HG02938 (cell line): ENCODE data around the gene PLCD1.
"Not testable (repeated sequence)": the region's sequence is repeated elsewhere in the genome, so short reads cannot be mapped to it uniquely, and the experiment has no call there.

Experiments
- ATAC-seq: cut with Tn5 transposase; IDR thresholded peaks from one replicate; pipeline ENCODE4 v1.9.1; 2021; ENCODE audit warnings: mild to moderate bottlenecking, moderate library complexity; ENCODE audit not compliant: unreplicated experiment

Gene PLCD1

GRCh38 chr3:38038447-38038911 is 9.0 kb upstream of the PLCD1 start:
- no peak for ATAC-seq

- ATAC-seq = no peak
Measured at GRCh38 chr3:38036906-38037305, 7.5 kb upstream of the PLCD1 start.

GRCh38 chr3:38036286-38036685 is 6.8 kb upstream of the PLCD1 start:
- no peak for ATAC-seq

GRCh38 chr3:38034335-38034734 is 4.9 kb upstream of the PLCD1 start:
- not testable (repeated sequence) for ATAC-seq

DNA sequence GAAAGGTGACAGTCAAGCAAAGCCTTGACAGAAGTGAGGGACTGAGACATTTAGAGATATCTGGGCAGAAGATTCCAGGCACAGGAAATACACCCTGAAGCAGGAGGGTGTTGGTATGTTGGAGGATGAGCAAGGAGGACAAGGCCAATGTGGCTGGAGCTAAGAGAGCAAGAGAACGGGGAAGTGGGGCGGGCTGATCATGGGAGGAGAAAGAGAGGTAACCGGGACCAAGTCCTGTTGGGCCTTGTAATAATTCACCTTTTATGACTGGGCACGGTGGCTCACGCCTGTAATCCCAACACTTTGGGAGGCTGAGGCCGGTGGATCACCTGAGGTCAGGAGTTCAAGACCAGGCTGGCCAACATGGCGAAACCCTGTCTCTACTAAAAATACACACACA is 4.1 kb upstream of the PLCD1 start:
- not testable (repeated sequence) for ATAC-seq

- no peak for ATAC-seq
Measured at GRCh38 chr3:38032328-38032865, 3.0 kb upstream of the PLCD1 start.

- ATAC-seq = no peak
Measured at GRCh38 chr3:38031022-38031994, 1.9 kb upstream of the PLCD1 start.

DNA sequence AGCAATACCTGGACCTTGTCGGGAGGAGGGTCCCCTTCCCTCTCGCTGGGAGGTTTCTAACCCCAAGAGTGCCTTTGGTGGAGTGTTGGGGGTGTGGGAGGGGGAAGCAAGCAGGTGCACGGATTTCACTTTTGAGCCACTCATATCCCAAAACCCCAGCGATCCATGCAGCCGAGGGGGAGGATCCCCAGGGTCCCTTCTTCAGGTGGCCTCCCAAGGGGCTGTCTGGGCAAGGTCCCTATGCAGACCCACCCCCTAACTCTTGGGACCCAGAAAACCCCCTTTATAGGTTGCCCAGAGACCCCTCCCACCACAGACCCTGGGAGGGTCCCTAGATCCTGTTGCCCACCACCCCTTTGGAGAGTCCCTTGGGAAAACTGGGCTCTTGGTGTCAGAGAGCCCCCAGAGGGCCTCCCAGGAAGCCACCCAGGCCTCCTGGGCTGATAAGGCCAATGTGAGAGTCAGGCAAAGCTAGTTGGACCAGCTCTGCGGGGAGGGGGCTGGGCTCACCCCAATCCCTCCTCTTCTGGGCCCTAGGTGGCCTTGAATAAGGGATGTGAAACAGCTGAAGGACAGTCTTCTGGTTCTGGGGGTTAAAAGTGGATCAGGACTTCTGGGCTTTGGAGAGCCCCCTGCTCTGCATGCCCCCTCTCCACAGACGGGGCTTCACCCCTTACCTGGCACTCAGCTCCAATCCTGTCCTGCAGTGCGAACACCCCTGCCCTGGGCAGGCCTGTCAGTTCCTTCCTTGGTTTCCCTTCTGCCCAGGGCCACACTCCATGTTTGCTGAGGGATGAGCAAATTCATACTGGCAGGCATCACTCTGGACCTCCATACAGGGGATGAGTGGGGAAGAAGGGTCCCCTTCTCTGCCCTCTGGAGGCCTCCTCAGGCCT is 932 bp upstream of the PLCD1 start:
- no peak for ATAC-seq

DNA sequence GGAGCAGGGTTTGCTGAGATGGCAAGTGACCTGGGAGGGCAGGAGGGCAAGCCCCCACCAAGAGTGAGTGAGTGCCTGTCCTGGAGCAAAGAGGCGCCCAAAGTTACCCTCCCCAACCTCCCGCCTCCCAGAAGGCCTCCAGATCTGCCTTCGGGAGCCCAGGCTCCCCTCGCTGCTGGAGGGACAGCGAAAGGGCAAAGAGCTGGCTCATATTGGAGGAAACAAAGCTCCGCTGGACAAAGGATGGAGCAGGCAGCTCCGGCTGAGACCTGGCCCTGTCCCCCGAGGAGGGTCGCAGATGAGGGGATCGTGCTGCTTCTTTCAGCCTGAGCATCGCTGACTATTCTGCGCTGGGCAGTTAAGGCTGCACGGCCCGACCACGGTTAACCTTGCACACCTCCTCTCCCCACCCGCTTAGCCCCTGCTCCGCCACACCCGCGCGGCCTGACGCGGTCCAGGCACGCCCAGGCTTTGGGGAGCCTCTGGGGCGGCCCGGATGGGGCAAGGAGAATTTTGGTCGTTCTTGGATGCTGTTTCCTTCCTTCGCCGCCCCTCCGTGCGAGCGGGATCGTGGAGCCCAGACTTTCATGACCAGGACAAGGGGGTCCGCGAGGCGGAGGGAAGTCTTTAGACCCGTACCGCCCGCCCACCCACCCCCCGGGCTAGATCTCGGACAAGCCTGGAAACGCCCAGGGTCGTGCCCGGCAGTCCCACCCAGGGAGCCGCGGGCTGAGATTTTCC is 651 bp downstream of the PLCD1 start:
- ATAC-seq = no peak

GRCh38 chr3:38027466-38028465 is 1.7 kb downstream of the PLCD1 start:
- no peak for ATAC-seq

DNA sequence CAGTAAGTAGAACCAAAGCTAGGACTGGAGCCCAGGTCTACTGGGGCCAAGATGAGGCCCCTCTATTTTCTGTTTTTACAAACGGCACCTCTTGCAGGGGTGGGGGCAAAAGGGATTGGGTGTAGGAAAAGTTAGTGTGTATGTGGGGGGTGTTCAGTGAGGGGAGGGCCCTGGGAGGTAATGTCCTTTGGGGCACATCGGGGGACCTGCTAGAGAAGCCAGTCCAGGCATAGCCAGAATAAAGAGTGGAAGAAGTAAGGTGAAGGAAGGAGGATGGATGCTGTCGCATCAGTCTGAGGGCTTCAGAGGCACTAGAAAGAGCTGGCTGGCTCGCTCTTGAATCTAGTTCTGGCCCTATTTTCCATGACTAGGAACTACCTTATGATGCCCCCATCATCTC is 2.6 kb downstream of the PLCD1 start:
- no peak for ATAC-seq

DNA sequence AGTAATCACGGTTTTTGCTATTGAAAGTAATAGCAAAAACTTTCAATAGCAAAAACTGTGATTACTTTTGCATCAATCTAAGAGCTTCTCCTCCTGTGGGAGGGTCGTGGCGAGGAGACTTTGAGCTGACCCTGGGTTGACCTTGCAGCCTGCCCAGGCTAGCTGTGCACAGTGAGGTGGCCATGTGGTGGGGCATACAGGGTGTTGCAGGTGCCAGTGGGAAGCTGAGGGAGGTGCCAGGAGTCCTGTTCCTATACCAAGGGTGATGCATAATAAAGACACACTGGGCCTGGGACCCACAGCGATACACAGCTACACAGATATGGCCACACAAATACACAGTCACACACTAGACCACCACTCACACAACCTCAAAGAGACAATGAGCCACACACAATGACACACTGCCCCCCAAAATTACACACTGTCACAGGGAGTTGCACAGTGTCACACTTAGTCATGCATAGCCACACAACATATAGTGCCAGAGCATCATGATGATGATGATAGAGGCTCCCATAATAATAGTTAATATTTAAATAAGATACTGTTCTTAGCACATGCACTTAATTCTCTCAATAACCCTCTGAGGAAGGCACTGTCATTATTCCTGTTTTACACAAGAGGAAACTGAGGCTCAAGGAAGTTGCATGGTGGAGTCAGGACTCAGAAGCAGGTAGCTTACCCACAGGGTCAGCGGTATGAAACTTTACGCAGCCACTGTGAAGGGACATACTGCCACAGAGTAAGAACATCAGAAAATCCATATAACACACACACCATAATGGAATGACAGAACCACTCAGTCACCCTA is 6.3 kb downstream of the PLCD1 start:
- ATAC-seq = no peak

DNA sequence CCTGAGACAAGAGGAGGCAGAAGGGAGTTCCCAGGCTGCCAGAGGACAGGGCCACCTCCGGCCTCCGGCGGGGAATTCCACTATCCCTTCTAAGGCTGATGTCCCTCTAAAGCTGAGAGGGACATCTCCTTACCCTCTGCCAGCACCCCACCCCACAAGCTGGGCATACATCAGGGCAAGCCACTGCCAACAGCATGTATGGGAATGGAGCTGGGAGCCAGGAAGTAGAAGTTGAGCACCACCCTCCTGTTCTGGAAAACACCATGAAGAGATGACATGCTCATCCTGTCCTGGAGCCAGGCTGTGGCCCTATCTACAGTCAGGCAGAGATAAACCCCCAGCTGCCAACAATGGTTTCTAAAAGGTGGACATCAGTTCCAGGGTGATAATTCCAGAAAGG is 7.1 kb downstream of the PLCD1 start:
- no peak for ATAC-seq

GRCh38 chr3:38021196-38021595 is 8.2 kb downstream of the PLCD1 start:
- ATAC-seq = no peak

- no peak for ATAC-seq
Measured at GRCh38 chr3:38020342-38020726, 9.1 kb downstream of the PLCD1 start.

DNA sequence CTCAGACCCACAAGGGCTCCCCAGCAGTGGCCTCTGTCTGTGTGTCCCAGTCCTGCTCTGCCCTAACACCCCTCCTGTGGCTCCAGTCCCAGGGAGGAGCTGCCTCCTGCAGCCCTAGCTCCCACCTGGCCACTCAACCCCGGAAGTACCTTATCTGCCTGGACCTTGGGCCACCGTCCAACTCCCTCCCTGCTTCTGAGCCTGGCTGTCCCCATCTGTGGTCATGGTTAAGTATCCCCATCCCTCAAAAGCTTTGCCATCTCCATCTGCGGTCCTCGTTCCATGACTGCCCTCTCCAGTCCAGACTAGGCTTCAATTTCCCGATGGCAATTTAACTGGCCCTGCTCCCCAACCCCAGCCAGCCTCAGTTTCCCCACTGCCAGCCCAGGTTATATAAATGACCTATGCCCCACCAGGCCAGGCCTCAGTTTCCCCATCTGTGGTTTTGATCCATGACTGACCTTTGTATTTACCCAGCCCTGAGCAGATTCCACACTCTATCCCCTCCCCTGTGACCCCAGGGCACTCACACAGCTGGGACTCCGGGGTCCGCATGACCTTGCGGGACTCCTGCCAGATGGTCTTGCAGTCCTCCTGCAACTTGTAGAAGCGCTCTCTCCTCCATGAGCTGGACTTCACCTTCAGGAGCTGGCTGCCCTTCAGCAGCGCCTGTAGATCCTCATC is 9.6 kb downstream of the PLCD1 start:
- no peak for ATAC-seq

DNA sequence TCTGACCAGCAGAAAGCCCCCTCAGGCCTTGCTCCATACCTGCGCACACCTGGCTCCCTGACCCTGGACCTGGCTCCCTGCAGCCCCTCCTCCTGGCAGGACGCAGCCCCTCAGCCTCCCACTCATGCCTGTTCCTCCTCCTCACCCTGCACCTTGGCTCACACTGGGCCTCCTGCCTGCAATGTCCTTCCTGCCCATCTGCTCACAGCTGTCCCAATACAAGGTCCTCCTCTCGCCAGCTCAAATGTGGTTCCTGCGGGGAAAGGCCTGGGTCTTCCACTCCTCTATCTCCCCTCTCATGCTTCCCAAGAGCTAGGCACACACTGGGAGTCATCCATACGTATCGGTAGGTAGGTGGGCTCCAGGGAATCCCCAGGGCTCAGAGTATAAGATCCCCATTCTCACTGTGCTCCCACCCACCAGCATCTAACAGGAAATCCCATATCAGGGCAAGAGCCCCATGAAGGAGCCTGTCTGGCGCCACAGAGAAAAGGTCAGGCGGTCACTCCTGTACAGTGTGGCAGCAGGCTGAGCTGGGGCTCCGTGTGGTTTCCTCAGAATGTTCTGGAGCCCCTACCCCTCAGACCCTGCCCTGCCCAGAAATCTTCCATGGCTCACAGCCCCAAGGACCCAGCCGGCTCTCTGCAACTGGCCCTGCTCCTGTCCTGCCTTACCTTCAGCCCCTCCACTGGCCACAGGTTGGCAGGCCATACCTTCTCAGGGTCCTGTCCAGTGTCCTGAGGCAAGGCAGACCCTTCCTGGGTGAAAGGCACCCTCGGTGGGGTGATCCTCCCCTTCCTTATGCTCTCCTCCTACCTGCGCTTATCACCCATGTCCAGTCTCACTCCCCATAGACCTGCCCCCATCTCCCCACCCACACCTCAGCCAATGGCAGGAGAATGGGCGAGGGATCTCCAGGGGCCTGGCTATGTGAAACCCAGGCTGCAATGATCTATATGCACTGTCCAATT is 10.9 kb downstream of the PLCD1 start:
- no peak for ATAC-seq
